ENCODE data around the gene HTT.

The HTT gene

GRCh38 chr4:3248178-3248480 lies 173.6 kb downstream of the HTT start:
- DNase-seq (ENCODE audit: insufficient read length, low spot score) (no peak), FAIRE-seq (no peak)
- no peak for TF ChIP-seq CTCF (IDR thresholded peaks at IDR 0.05; ENCODE audit: insufficient read depth, missing control alignments)

GRCh38 chr4:3248811-3249661 lies 174.6 kb downstream of the HTT start, which contains the start of gene MSANTD1:
Gene MSANTD1 (plus strand): TSS chr4:3249159. CDS start chr4:3249223, 64 bp downstream.
- no peak for TF ChIP-seq CTCF (IDR thresholded peaks at IDR 0.05; ENCODE audit: insufficient read depth, missing control alignments)
- FAIRE-seq, result no peak
- no peak for DNase-seq (ENCODE audit: insufficient read length, low spot score)

- FAIRE-seq (no peak), DNase-seq (ENCODE audit: insufficient read length, low spot score) (no peak)
- TF ChIP-seq CTCF (IDR thresholded peaks at IDR 0.05; ENCODE audit: insufficient read depth, missing control alignments), result no peak
These were observed 175.4 kb downstream of the HTT start for GRCh38 chr4:3249711-3250437.

- FAIRE-seq (no peak), DNase-seq (ENCODE audit: insufficient read length, low spot score) (no peak)
- no peak for TF ChIP-seq CTCF (IDR thresholded peaks at IDR 0.05; ENCODE audit: insufficient read depth, missing control alignments)
These were observed 176.0 kb downstream of the HTT start for GRCh38 chr4:3250438-3250955.

GRCh38 chr4:3250956-3251690 lies 176.6 kb downstream of the HTT start:
- no peak for DNase-seq (ENCODE audit: insufficient read length, low spot score)
- FAIRE-seq, result no peak
- no peak for TF ChIP-seq CTCF (IDR thresholded peaks at IDR 0.05; ENCODE audit: insufficient read depth, missing control alignments)

- no peak for FAIRE-seq
- TF ChIP-seq CTCF (IDR thresholded peaks at IDR 0.05; ENCODE audit: insufficient read depth, missing control alignments), result no peak
- DNase-seq (ENCODE audit: insufficient read length, low spot score), result no peak
These were observed 177.4 kb downstream of the HTT start for GRCh38 chr4:3251691-3252479.
